Measurements from ENCODE around the gene KRT8. TPM values are rescaled to one million over a fixed set of nuclear protein-coding genes. Genes with fewer than 3 reads are reported as not detected.

KRT8 gene
- total RNA-seq, 1 donor from 2014 or later, result 0.51 TPM

- Mint-ChIP-seq H3K27me3 (peaks cover 3% of the 10 kb centered on the region), H3K4me1 (no peaks in the 10 kb centered on the region), H3K9me3 (no peaks in the 10 kb centered on the region), H3K4me3 (no peak overlapping the region), H3K27ac (no peak overlapping the region), H3K36me3 (ENCODE audit: low read depth) (no peaks in the 10 kb centered on the region)
- intact Hi-C loops (cut with micrococcal nuclease), result no loop called here
- DNase-seq, result no peak
These were observed 57.4 kb downstream of the KRT8 start for GRCh38 chr12:52847335-52848102.

Other genes with a start within 250 kb of the KRT8 start
- gene KRT1, start 224.7 kb downstream of the KRT8 start, total RNA-seq, result not detected in 2 replicates
- gene KRT77, start 201.6 kb downstream of the KRT8 start, total RNA-seq, result not detected in 2 replicates
- gene KRT76, start 127.7 kb downstream of the KRT8 start, total RNA-seq, result not detected in 2 replicates
- 0.14 TPM in 2 replicates for gene KRT3, start 109.0 kb downstream of the KRT8 start, total RNA-seq
- not detected in 2 replicates for gene KRT4, start 91.0 kb downstream of the KRT8 start, total RNA-seq
- gene KRT79, start 70.8 kb downstream of the KRT8 start, total RNA-seq, result 0.33 TPM in 1 of 2 replicates, not detected in the other
- not detected in 2 replicates for gene KRT78, start 56.1 kb downstream of the KRT8 start, total RNA-seq
- 2.4 and 2.7 TPM in 2 replicates for gene KRT18, start 44.0 kb upstream of the KRT8 start, total RNA-seq
- 500 and 521 TPM in 2 replicates for gene EIF4B, start 101.4 kb upstream of the KRT8 start, total RNA-seq
- 1.8 and 2.3 TPM in 2 replicates for gene TNS2, start 145.0 kb upstream of the KRT8 start, total RNA-seq
- 35.6 TPM in 2 replicates for gene SPRYD3, start 174.3 kb upstream of the KRT8 start, total RNA-seq
- gene IGFBP6, start 192.6 kb upstream of the KRT8 start, total RNA-seq, result not detected in 2 replicates
- not detected in 2 replicates for gene SOAT2, start 198.4 kb upstream of the KRT8 start, total RNA-seq

Measured in activated CD4-positive, alpha-beta T cell treated with anti-CD3 and anti-CD28 coated beads, Interleukin-2, amount 10 ng/mL, durations not matched to agents 24 days and 14 days (primary cell).